OCI-LY3 (cell line): Measurements from ENCODE around the gene ITSN2.
A peak's percentile ranks its signal among the peaks of the same experiment; 100 is the strongest.

ENCODE experiments used
- H2AFZ ChIP-seq: fragments of 200-600, 300-600 bp; shearing (Covaris generic); 2 replicates; pipeline ENCODE4 v1.6.0; 2014; ENCODE audit warnings: antibody characterized with exemption, low read depth, low read length
- H3K27ac ChIP-seq: fragments of 200-600, 300-600 bp; sonication (generic); 2 replicates; pipeline ENCODE4 v1.5.1; 2014; ENCODE audit warnings: mild to moderate bottlenecking, low read length, moderate library complexity, mixed read lengths
- H3K27me3 ChIP-seq: fragments of 200-600, 300-600 bp; sonication (generic); 2 replicates; pipeline ENCODE4 v1.6.1; 2014; ENCODE audit warnings: low read depth, low read length, mixed read lengths
- H3K36me3 ChIP-seq: fragments of 200-600, 300-600 bp; sonication (generic); replicated peaks from 2 replicates; pipeline ENCODE3; 2014; ENCODE audit warnings: low read depth, low read length, mixed read lengths
- H3K4me1 ChIP-seq: fragments of 300-600, 200-600 bp; sonication (generic); 2 replicates; pipeline ENCODE4 v1.6.1; 2014; ENCODE audit warnings: low read length, mixed read lengths
- H3K4me2 ChIP-seq: fragments of 200-600, 300-600 bp; sonication (generic); 2 replicates; pipeline ENCODE4 v1.6.1; 2014; ENCODE audit warnings: low read length, mixed read lengths
- H3K4me3 ChIP-seq: fragments of 300-600, 200-600 bp; sonication (generic); 2 replicates; pipeline ENCODE4 v1.5.1; 2014; ENCODE audit warnings: antibody characterized with exemption, mild to moderate bottlenecking, low read length, moderate library complexity
- H3K79me2 ChIP-seq: fragments of 300-600, 200-600 bp; shearing (Covaris generic); 2 replicates; pipeline ENCODE4 v1.6.1; 2014; ENCODE audit warnings: mild to moderate bottlenecking, low read length, mixed read lengths
- H3K9ac ChIP-seq: fragments of 300-600, 200-600 bp; shearing (Covaris generic); 2 replicates; pipeline ENCODE4 v1.6.0; 2014; ENCODE audit warnings: mild to moderate bottlenecking, low read length, moderate library complexity
- H3K9me3 ChIP-seq: fragments of 200-600, 300-600 bp; shearing (Covaris generic); 2 replicates; pipeline ENCODE4 v1.6.1; 2014; ENCODE audit warnings: low read length, mixed read lengths; ENCODE audit not compliant: insufficient read depth
- H4K20me1 ChIP-seq: fragments of 200-600, 300-600 bp; sonication (generic); 2 replicates; pipeline ENCODE4 v1.6.1; 2016; ENCODE audit warnings: low read length, mixed read lengths; ENCODE audit not compliant: insufficient read depth
- CTCF ChIP-seq: fragments of 200-600, 300-600 bp; sonication (generic); IDR thresholded peaks from 2 replicates; pipeline ENCODE4 v1.5.1; 2014; ENCODE audit warnings: antibody characterized with exemption, low read length, low read depth
- EZH2phosphoT487 ChIP-seq: fragments of 200-600 bp; shearing (Covaris generic); IDR thresholded peaks from 2 replicates; pipeline ENCODE4 v1.6.1; 2018; ENCODE audit warnings: antibody characterized with exemption, mixed run types, low read depth

ITSN2 gene

DNA sequence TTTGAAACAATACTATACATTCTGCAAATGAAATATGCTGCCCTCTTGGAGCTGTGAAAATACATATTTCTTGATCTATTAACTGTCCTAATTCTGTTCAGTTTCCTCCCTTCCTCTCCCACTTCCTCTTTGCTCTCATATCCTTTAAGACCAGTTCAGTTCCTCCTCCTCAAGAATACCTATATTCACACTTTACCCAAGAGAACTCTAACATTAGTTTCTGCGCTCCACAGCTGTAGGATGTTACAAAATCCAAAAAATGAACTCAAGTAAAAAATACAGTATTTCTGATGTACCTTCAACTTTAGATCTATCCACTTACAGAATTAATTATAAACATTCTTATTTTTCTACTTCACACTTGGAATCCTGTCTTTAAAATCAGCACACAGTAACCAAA lies 5.4 kb downstream of the ITSN2 start:
- no peak overlapping the region for H2AFZ ChIP-seq
- no peaks in the 10 kb centered on the region for H3K36me3 ChIP-seq
- no peak overlapping the region for H3K9ac ChIP-seq
- H3K27me3 ChIP-seq, result no peaks in the 10 kb centered on the region
- no peaks in the 10 kb centered on the region for H3K9me3 ChIP-seq
- peak overlapping the region; percentile 27; the same call in 1 of the 2 replicates for H3K4me3 ChIP-seq
- H3K4me2 ChIP-seq, result peak overlapping the region; percentile 48
- peaks cover 55% of the 10 kb centered on the region for H3K4me1 ChIP-seq
- TF ChIP-seq CTCF (no peak), EZH2phosphoT487 (no peak)
- H3K79me2 ChIP-seq, result peaks cover 98% of the 10 kb centered on the region
- H4K20me1 ChIP-seq, result peaks cover 67% of the 10 kb centered on the region
- peak overlapping the region; percentile 48 for H3K27ac ChIP-seq

DNA sequence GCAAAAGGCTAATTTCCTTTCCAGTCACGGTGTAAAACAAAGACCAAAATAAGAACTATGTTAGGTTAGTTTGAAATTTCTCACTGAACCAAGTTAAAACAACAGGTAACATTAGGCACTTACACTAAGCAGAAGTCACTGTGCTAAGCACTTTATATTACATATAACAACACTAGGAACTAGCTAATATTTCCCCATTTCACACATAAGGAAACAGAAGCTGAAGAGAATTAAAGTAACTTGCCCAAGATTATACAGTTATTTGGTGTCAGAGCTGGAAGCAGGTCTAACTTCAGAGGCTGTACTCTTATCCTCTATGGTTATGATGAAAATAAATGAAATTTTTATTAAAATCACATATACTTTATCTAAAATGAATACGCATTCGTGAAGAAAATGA lies 5.9 kb downstream of the ITSN2 start:
- H3K36me3 ChIP-seq, result no peaks in the 10 kb centered on the region
- H3K9me3 ChIP-seq, result no peaks in the 10 kb centered on the region
- no peaks in the 10 kb centered on the region for H3K27me3 ChIP-seq
- TF ChIP-seq EZH2phosphoT487 (no peak), CTCF (no peak)
- peaks cover 73% of the 10 kb centered on the region for H4K20me1 ChIP-seq
- H3K79me2 ChIP-seq, result peaks cover 98% of the 10 kb centered on the region
- peak overlapping the region; percentile 27; the same call in 1 of the 2 replicates for H3K4me3 ChIP-seq
- peak overlapping the region; percentile 48 for H3K27ac ChIP-seq
- H3K4me2 ChIP-seq, result peak overlapping the region; percentile 48
- no peak overlapping the region for H3K9ac ChIP-seq
- no peak overlapping the region for H2AFZ ChIP-seq
- peaks cover 61% of the 10 kb centered on the region for H3K4me1 ChIP-seq

DNA sequence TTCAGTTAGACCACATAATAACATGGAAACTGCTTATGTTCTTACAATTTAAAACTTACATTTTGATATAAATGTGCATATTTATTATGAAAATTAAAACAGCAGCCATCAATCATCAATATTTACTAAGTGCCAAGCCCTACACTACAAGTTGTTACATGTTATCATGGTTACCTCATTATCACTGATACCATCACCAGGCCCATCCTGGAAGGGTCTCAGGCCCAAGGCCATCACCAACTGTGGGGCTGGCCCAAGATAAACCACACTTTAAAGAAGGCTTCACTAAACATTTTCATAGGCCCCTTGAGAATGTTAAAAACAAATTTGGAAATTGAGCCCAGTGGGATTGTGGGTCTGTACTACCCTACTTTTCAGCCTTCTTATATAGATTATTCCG lies 6.4 kb downstream of the ITSN2 start:
- peak overlapping the region; percentile 48 for H3K4me2 ChIP-seq
- H3K9ac ChIP-seq, result no peak overlapping the region
- H3K9me3 ChIP-seq, result no peaks in the 10 kb centered on the region
- no peak overlapping the region for H2AFZ ChIP-seq
- no peaks in the 10 kb centered on the region for H3K27me3 ChIP-seq
- H3K27ac ChIP-seq, result no peak overlapping the region
- peaks cover 65% of the 10 kb centered on the region for H3K4me1 ChIP-seq
- TF ChIP-seq CTCF, result no peak
- no peak for TF ChIP-seq EZH2phosphoT487
- no peak overlapping the region for H3K4me3 ChIP-seq
- H3K79me2 ChIP-seq, result peaks cover 98% of the 10 kb centered on the region
- peaks cover 75% of the 10 kb centered on the region for H4K20me1 ChIP-seq
- H3K36me3 ChIP-seq, result no peaks in the 10 kb centered on the region

DNA sequence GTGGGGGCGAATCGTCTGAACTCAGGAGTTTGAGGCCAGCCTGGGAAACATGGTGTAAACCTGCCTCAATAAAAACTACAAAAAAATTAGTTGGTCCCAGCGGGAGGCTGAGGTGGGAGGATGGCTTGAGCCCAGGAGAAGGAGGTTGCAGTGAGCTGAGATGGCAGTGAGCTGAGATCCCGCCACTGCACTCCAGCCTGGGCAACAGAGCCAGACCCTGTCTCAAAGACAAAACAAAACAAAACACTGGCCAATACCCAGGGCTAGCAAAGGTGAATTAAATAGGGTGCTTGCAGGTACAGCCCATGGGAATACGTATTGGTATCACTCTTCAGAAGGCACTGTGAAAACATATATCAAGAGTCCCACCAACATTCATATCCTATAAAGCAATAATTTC lies 7.0 kb downstream of the ITSN2 start:
- H3K4me2 ChIP-seq, result no peak overlapping the region

More for the DNA sequence above, 7.0 kb downstream of the ITSN2 start:
- Histone ChIP-seq H3K27me3 (no peaks in the 10 kb centered on the region), H3K4me1 (peaks cover 65% of the 10 kb centered on the region), H3K36me3 (no peaks in the 10 kb centered on the region), H3K9ac (no peak overlapping the region), H3K79me2 (peaks cover 98% of the 10 kb centered on the region), H3K27ac (no peak overlapping the region), H3K9me3 (no peaks in the 10 kb centered on the region), H2AFZ (no peak overlapping the region), H4K20me1 (peaks cover 75% of the 10 kb centered on the region), H3K4me3 (no peak overlapping the region)
- no peak for TF ChIP-seq CTCF
- no peak for TF ChIP-seq EZH2phosphoT487
